NB4 (cell line): ENCODE data around the gene ITGB7.

Experiments used
- DNase-seq: peaks from one replicate; pipeline ENCODE4 v3.0.0; 2010; ENCODE audit warnings: low read depth
- H3K4me3 ChIP-seq: one replicate; pipeline ENCODE4 v1.5.1; 2011; ENCODE audit warnings: mild to moderate bottlenecking, low read depth, low read length, moderate library complexity
- MYC ChIP-seq: IDR thresholded peaks from 2 replicates; pipeline ENCODE4 v1.6.1; 2011; ENCODE audit warnings: low read depth, low read length
- POLR2A ChIP-seq: IDR thresholded peaks from 2 replicates; pipeline ENCODE4 v1.6.1; 2011; ENCODE audit warnings: mild to moderate bottlenecking; ENCODE audit not compliant: insufficient read length; ENCODE audit errors: extremely low read depth
- TF ChIP-seq, protein P1 (sequence below): IDR thresholded peaks from one replicate; pipeline ENCODE4 v1.5.1; 2012; ENCODE audit warnings: low read depth, low read length
- TF ChIP-seq, protein P2 (sequence below): IDR thresholded peaks from 2 replicates; pipeline ENCODE4 v1.6.1; 2011; ENCODE audit warnings: low read depth, low read length

The ITGB7 gene

DNA sequence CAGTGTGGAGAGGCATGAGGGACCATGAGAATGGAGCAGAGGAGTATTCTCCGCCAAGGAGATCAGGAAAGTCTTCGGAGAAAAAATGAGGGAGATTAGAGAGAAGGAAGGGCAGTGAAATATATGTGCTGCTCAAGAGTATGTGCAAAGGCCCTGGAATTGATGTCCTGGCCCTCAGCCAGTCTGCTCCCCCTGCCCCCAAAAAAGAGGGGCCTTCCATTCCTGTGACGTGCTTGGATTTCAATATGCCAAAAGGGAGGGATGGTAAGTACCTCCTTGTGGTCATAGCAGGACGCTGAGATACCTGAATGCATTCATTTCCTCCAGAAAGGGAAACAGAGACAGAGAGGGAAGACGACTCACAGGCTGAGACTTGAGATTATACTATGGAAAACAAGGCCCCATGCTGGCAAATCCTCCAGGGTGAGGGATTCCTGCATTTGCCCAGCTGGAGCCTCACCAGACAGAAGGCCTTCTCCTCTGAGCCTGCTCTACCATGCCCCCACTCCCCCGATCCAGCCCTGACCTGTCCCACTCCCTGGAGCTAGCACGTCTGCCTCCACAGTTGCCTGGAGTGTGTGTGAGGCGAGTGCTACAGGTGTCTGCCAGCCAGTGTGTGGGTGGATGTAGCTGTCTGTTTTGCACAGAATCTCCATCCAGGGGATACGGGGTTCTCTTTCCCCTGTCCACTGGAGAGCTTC is 28.8 kb upstream of the ITGB7 start:
- TF ChIP-seq, protein P1, sequence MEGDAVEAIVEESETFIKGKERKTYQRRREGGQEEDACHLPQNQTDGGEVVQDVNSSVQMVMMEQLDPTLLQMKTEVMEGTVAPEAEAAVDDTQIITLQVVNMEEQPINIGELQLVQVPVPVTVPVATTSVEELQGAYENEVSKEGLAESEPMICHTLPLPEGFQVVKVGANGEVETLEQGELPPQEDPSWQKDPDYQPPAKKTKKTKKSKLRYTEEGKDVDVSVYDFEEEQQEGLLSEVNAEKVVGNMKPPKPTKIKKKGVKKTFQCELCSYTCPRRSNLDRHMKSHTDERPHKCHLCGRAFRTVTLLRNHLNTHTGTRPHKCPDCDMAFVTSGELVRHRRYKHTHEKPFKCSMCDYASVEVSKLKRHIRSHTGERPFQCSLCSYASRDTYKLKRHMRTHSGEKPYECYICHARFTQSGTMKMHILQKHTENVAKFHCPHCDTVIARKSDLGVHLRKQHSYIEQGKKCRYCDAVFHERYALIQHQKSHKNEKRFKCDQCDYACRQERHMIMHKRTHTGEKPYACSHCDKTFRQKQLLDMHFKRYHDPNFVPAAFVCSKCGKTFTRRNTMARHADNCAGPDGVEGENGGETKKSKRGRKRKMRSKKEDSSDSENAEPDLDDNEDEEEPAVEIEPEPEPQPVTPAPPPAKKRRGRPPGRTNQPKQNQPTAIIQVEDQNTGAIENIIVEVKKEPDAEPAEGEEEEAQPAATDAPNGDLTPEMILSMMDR = no peak
- TF ChIP-seq, protein P2, sequence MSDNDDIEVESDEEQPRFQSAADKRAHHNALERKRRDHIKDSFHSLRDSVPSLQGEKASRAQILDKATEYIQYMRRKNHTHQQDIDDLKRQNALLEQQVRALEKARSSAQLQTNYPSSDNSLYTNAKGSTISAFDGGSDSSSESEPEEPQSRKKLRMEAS = no peak
- TF ChIP-seq MYC (no peak), POLR2A (no peak)
- DNase-seq = no peak
- no peak overlapping the region for H3K4me3 ChIP-seq

GRCh38 chr12:53235164-53235563 is 28.1 kb upstream of the ITGB7 start:
- TF ChIP-seq, protein P1 = no peak
- TF ChIP-seq, protein P2 = no peak
- TF ChIP-seq MYC = no peak
- TF ChIP-seq POLR2A = no peak
- H3K4me3 ChIP-seq = no peak overlapping the region
- DNase-seq = no peak

- DNase-seq = no peak
- TF ChIP-seq, protein P1 = no peak
- TF ChIP-seq, protein P2 = no peak
- TF ChIP-seq MYC = no peak
- no peak for TF ChIP-seq POLR2A
- H3K4me3 ChIP-seq = no peak overlapping the region
Observed at GRCh38 chr12:53234271-53234914, 27.3 kb upstream of the ITGB7 start.

DNA sequence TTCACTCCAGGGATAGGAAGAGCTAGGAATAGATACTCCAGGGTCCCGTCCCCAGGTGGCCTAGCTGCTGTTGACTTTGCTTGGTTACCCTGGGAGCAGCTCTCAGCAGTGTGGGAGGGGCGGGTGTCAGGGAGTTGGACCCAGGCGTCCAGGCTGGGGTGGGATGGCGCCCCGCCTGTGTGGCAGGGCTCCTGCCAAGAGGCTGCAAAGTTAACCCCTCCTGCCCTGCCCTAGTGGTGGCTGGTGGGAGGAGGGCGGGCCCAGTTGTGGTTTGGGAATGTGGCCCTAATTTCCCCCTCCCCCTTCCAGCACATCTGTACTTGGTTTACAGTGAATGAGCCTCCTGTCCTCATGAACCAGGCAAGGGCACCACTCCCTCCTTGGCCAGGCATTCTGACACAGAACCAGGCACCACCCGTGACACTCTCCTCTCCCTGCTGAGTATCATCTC is 26.6 kb upstream of the ITGB7 start:
- H3K4me3 ChIP-seq = no peak overlapping the region
- TF ChIP-seq, protein P2 = no peak
- TF ChIP-seq MYC (no peak), POLR2A (no peak)
- TF ChIP-seq, protein P1 = no peak
- DNase-seq = no peak

DNA sequence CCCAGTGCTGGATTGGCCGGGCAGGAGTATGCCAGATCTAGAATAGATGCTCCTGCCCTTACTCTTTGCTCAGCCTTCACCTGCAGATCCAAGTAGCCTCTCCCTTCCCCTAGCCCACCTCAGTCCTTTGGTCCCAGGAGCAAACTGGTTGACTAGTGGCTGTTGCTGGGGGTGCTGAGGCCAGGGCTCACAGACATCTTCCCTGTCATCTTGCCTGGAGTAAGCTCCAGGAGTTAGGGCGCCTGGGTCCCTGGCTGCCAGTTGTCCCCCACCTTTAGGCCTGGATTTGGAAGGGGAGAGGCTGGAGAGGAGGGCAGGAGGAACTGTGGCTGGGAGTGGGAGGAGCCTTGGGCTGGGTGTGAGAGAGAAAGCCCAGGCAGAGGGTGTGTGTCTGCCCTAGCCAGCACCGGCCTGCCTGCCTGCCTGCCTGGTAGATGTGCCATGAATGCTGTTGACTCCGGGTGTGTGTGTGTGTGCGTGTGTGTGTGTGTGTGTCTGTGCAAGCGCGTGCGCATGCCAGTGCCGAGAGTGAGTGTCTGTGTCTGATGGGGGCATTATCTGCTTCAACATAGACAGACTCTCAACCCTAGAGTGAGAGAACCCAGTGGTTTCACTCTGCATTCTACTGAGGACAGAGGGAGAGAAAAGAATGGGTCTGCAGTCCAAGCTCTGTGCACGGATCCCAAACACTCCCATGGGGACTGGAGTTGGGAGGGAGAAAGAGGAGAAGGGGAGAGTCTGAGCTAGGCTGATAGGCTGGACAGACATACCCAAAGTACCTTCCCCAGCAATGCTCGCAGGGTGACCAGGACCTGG is 25.8 kb upstream of the ITGB7 start:
- H3K4me3 ChIP-seq = no peak overlapping the region
- DNase-seq = peak; percentile 33
- TF ChIP-seq, protein P1 = no peak
- TF ChIP-seq POLR2A = no peak
- TF ChIP-seq, protein P2 = no peak
- TF ChIP-seq MYC = no peak
